Left renal cortex interstitium (tissue), 4 donors: ENCODE data around the gene SNX10. TPM values are rescaled to one million over a fixed set of nuclear protein-coding genes. Genes with fewer than 3 reads are reported as not detected.

ENCODE experiments used
- DNase-seq, 4 donors: peaks; one replicate each; pipeline ENCODE4 v3.0.0-alpha.2; 2013; ENCODE audit warnings: low read depth in 4 of 4, low spot score in 2 of 4, missing footprints in 1 of 4
- polyA plus RNA-seq, 4 donors: library from polyadenylated mRNA; unstranded; fragments of 120-200 nt; gene quantifications; one replicate each; pipeline ENCODE4 v1.2.1, GENCODE V29; 2013; ENCODE audit not compliant: insufficient read length in 4 of 4

SNX10 gene
- polyA plus RNA-seq, 4 donors = 18.5 to 23.5 (median 19.4) TPM

DNA sequence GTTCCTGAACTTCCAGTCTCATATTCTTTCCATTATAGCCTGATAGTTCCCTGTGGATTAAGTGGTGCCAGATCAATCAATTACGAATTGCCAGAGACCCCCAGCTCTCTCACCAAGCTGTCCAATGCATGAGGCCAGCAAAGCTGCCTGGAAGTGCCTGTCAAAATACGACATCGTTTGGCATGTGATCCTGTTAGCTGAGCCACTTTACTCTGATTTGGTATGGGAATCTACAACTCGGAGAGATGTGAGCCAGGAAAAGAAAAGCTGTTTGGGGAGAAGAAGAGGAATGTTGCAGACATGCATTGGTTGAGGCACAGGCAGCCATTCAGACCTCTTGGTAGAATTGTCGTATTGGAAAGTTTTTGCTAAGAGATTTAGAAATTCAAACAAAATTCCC is 3.9 kb downstream of the SNX10 start:
- no peak for DNase-seq

DNA sequence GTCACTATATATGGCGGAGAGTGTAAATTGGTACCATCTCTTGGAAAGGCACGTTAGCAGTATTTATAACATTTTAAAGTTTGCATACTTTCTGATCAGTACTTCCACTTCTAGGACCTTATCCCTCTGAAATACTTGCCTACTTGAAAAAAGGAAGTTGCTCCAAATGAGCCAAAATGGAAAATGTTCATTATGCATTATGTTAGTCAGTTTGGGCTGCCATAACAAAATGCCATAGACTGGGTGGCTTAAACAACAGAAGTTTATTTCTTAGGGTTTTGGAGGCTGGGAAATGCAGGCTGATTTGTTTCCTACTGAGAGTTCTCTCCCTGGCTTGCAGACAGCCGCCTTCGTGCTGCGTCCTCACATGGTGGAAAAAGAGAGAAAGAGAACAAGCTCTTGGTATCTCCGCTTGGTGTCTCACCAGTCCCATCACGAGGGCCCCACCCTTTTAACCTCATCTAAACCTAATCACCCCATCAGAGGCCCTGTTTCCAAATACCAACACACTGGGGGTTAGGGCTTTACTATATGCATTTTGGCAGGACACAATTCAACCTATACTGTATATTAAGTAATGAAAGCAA is 6.9 kb downstream of the SNX10 start:
- no peak for DNase-seq

DNA sequence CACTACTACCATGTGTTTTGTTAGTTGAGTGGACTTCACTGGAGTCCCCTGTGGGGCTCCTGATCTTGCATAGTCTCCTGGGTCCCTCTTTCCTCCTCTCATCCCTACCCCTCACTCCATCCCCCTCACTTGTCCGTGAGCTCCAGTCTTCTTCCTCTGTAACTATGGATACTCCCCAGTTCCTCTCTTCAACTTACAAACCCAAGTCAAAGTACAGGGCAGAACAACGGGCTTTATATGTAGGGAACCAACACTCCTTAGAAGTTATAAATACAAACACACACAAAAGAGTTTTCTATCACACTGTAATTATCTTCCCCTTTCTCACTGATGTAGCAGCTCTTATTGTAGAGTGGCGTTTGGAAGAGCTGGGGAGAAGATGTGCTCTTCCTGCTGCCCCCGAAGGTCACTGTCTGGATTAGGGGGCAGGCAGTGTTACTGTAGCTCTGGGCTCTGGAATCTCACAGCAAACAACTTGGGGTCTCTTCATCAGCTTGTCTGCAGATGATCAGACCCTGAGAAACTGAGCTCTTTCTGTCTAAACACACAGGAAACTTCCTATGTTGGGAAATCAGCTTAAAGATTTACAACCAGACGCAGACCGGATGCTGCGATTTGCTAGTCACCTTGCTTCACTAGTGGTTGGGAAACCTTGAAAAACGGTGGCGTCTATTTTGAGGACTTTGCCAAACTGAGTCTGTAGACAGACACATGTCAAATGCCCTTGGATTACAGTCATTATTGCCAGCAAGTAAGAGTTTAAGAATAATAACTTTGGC is 13.6 kb downstream of the SNX10 start:
- no peak for DNase-seq

- DNase-seq = no peak
Measured at GRCh38 chr7:26305869-26306665, 14.4 kb downstream of the SNX10 start.

- DNase-seq = no peak
Measured at GRCh38 chr7:26306790-26307189, 15.1 kb downstream of the SNX10 start.

GRCh38 chr7:26307226-26307625 is 15.6 kb downstream of the SNX10 start:
- DNase-seq = no peak

DNA sequence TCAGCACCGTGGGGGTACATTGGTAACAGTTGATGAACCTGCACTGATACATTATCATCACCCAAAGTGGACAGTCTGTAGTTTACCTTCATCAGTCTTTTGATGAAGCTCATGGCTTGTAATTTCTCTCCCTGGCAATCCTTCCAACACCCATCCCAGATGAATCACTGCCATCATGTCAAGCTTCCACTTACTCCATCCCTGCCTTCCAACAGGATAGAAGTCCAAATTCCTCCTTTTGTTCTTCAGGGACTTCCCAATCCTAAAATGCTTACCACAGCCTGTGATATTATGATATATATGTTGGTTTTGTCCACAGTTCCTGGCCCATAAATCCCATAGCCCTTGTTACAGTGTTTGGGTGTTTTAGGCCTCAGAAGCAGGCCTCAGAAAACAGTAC is 16.1 kb downstream of the SNX10 start:
- no peak for DNase-seq

- DNase-seq = no peak
Measured at GRCh38 chr7:26308551-26308950, 16.9 kb downstream of the SNX10 start.

- DNase-seq = no peak
Measured at GRCh38 chr7:26309089-26309488, 17.4 kb downstream of the SNX10 start.

- DNase-seq = no peak
Measured at GRCh38 chr7:26311798-26312197, 20.1 kb downstream of the SNX10 start.

GRCh38 chr7:26317211-26317610 is 25.5 kb downstream of the SNX10 start:
- no peak for DNase-seq

DNA sequence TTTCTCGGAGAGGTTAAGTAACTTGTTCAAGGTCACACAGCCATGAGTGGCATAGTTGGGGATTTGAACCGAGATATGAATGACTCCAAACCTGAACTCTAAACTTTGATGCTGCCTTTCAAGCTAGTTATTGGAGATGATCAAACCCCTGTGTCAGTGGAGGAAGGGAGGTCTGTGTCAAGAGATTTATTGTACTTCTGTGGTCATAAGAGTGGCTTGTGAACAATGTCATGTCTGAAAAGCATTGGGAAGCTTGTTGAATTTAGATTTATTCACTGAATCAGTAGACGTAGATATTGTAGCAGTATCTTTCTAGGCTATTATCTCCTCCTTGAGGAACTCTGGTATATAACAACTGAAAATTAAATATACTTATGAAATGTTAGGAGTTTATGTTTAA is 27.3 kb downstream of the SNX10 start:
- DNase-seq = no peak

DNA sequence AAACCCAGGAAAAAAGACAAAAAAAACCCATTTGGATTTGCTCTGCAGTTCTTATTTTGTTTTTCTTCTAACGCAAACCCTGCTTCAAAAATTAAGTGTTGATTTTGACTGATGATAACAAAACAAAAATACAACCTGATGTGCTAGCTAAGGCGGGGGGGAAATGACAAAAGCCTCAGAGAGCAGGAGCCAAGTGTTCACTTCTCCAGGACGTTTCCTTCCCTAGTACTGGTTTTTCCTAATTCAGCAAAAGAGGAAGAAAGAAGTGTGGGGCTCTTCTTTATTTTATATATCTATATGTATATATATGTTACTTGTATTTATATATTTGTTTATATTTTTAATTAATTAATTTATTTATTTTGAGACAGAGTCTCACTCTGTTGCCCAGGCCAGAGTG is 28.0 kb downstream of the SNX10 start:
- no peak for DNase-seq

DNA sequence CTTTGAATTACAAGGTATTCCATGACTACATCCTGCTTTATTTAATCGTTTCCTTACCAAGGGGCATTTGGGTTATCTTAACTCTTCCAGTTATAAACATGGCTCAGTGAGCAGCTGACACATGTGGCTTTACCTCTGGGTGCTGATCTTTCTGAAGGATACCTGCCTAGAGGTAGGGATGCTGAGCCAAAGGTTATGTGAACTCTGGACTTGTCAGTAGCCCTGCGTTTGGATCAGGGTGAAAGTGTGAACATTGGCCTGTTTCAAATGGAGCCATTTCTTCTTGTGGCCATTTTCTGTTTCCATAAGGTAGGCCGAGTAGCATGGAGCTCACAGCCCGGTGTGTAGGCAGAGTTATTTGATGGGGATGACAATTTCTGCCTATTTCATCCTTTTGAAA is 29.2 kb downstream of the SNX10 start:
- DNase-seq = no peak

DNA sequence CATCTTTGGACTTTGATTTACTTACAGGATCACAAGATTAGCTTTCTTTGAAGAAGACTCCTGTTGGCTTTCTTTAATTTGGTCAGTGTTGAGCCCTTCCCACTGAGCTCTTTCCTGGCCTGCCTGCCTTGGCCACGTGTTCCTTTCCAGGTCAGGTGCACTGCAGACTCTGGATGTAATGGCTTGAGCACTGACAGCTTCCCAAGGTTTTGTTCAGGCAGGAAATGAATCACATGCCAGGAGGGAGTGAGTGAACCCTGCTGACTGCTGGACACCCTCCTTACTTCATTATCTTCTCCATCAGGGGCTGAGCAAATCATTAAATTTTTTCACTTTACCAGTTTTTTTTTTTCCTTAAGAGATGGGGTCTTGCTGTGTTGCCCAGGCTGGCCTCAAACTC is 29.8 kb downstream of the SNX10 start:
- no peak for DNase-seq

GRCh38 chr7:26326211-26326610 is 34.5 kb downstream of the SNX10 start:
- no peak for DNase-seq

DNA sequence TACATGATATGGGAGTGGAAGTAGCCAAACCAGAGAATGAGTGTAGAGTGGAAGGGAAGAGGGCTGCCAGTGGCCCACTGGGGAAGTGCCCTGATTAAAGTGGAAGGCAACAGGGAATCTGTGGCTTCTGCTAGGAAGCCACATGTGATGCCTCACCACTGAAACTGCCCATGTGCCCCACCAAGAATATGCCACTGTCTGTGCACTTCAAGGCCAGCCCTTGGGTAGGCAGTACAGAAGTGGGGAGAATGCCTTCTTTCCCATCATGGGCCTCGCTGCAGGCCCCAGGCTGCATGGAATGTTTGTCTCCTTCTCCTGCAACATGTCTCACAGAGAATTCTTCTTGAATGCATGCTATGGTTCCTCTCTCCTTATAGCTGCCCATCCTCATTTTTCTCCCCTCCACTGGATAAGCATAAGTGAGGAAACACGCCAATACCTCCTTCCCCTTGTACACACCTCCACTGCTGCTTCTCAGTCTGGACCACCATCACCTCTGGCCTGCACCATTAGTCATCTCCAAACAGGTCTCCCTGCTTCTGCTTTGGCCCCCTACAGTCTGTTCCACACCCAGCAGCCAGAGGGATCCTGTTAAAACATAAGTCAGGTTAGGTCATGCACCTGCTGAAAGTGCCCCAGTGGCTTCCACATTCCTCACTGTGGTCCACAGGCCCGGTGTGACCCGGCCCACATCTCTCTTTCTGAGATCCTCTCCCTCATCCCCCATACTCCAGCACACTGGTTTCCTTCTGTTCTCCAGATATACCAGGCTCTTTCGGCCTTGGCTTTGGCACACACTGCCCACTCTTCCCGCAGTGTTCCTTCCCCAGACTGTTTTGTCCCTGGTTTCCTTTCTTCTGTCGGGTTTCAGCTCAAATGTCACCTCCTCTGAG is 37.1 kb downstream of the SNX10 start:
- no peak for DNase-seq

DNA sequence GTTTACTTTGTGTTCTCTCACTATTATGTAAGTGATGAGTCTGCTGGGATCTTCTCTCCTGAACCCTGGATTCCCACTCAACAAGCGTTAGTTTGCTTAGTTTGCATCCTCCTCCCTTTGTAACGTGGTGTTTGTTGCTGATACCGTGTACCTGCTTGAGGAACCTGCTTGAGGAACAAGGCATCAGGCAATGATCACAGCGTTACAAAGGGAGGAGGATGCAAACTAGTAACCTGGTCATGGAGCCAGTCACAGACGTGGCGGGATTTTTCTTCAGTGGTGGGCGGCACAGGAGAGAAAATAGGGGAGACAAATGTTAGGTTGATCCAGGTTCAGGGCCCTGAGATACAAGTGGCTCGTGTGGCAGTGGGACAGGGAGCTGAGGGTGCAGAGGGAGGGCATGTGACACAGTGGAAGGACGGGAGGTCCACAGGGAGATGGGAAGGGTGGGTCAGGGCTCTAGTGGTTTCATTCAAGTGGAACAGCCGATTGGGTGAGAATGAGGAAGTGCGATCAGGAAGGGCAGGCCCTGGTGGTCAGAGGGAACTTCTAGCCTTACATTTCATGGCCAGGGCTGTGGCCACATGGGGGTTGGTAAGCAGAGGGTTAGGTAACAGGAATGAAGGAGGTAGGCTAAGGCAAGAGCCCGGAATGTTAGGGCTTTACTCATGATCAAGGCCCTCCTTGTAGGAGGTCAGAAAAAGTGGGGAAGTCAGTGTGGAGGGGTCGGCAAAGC is 38.0 kb downstream of the SNX10 start:
- no peak for DNase-seq

DNA sequence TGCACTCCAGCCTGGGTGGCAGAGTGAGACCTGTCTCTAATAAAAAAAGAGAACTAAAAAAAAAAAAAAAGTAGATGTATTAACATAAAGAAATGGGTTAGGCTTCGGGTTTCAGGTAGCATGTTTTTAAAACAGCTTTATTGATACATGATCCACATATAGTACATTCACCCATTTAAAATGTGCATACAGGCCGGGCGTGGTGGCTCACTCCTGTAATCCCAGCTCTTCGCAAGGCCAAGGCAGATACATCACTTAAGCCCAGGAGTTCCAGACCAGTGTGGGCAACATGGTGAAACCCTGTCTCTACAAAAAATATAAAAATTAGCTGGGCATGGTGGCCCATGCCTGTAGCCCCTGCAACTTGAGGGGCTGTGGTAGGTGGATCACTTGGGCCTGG is 39.5 kb downstream of the SNX10 start:
- DNase-seq = no peak

DNA sequence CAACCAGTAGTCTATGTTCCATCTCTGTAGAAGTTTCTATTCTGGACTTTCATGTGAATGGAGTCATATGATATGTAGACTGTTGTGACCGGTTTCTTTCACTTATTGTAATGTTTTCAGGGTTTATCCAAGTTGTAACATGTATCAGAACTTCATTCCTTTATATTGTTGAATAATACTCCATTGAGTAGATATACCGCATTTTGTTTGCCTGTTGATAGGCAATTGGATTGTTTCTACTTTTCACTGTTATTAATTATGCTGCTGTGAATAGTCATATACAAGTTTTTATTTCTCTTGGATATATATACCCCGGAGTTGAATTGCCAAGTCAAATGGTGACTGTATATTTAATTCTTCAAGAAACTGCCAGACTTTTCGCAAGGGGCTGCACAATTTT is 40.1 kb downstream of the SNX10 start:
- no peak for DNase-seq
